HG03342 (cell line): ENCODE measurements around the gene SRCIN1.

Experiments
- ATAC-seq: cut with Tn5 transposase; IDR thresholded peaks from one replicate; pipeline ENCODE4 v1.9.1; 2021; ENCODE audit warnings: mild to moderate bottlenecking, moderate library complexity; ENCODE audit not compliant: unreplicated experiment

SRCIN1 gene

DNA sequence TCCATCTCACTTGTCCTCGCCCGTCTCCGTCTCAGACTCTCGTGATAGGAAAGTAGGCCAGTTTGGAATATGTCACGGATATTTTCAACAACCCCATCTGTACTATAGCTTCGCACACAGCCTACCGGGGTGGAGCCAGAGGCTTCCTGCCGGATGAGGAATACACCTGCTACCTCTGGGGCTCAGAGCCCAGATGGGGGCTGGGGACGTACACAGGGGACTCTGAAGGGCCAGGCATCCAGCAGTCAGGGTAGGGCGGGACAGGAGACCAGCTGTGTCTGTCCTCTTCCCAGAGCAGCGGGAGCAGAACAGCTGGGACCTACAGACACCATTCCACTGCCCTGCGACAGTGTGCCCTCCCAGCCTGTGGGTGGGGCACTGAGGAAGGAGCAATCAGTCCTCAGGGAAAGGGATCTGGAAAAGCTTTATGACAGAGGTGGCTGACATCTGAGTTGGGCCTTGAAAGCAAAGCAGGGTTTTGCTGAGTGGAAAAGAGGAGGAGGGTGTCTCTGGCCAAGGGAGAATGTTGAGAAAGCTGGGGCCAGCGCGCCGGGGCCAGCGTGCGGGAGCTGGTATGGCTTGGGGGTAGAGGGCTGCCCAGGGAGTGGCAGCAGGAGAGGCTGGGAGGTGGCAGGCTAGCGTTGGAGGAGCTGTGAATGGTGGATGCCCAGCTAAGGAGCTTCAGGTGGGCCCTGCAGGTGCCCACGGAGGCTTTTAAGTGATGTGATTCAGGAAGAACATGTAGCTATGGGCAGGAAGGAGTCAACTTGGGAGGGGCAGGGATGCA is 11.5 kb upstream of the SRCIN1 start:
- no peak for ATAC-seq

DNA sequence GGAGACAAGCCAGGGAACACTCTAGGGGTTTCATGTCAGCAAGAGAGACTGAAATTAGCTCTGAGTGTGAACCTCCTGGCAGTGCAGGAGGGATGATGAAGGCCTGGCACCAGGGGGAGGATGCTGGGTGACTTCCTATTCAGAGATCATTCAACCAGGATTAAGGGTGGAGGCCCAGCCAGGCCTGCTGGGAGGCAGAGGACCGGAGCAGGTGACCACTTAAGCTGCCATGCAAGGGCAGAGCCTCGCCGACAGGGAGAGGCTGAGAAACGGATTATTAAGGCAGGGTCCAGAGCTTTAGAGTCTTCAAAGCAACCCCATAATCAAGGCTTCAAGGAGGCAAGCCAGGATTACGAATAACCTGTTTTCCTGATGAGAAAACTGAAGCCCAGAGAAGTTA is 10.6 kb upstream of the SRCIN1 start:
- no peak for ATAC-seq

DNA sequence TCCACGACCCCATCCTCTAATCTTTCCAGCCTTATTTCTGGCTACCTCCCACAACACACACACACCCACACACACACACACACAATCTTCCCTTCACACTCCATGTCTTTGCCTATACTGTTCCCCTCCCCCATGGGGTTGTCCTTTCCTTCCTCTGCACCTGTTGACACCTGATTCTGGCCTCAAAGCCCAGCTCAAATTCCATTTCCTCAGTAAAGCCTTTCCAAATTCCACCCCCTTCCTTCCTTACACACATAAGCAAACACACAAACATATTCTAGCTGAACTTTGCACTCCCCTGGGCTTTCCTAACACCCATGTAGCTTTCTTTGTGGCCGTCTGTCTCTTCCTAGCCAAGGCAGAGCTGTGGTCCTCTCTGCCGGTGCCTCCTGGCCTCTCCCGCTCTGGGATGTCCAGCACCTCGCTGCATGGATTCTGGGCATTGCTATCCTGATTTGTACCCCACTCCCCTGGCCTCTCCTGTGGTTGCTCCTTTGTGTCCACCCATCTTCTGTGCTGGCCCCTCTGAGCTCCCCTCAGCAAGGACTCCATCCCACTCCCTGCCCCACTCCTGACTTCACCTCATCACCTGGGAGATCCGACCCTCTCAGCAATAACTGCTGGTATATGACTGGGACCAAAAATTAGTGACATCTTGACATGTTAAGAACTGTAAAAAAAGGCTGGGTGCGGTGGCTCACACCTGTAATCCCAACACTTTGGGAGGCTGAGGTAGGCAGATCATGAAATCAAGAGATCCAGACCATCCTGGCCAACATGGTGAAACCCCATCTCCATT is 8.4 kb upstream of the SRCIN1 start:
- no peak for ATAC-seq

DNA sequence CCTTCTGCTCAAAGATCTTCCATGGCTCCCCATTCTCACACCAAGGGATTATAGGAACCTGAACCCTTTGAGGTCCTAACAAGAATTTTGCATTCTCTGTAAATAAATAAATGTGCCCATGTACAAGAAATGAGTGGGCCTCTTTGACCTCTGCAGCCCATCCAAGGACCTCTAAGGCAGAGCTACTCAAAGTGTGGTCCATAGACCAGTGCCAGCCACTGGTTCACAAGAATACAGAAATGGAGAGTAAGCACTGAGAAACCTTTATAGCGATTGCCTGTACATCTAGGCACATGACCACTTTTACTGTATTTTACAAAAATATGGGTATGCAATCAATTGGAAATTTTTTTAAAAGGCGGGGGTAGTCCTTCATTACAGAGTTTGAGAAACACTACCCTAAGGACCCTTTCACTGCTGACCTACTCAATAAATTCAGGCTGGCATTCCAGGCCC is 7.8 kb upstream of the SRCIN1 start:
- ATAC-seq = no peak

DNA sequence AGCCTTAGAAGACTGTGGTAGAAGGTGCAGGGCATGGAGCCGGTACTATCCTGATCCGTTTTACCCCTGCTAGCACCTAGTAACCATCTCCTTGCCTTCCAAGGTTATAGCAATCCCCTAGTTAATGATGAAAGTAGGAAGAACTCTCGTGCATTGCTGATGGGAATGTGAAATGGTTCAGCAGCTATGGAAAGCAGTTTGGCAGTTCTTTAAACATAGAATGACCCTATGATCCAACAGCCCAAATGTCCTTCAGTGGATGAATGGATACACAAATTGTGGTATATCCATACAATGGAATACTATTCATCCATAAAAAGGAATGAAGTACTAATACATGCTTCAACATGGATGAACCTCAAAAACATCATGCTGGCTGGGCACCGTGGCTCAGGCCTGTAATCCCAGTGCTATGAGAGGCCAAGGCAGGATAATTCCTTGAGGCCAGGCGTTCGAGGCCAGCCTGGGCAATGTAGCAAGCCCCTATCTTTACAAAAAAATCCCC is 6.2 kb upstream of the SRCIN1 start:
- no peak for ATAC-seq

DNA sequence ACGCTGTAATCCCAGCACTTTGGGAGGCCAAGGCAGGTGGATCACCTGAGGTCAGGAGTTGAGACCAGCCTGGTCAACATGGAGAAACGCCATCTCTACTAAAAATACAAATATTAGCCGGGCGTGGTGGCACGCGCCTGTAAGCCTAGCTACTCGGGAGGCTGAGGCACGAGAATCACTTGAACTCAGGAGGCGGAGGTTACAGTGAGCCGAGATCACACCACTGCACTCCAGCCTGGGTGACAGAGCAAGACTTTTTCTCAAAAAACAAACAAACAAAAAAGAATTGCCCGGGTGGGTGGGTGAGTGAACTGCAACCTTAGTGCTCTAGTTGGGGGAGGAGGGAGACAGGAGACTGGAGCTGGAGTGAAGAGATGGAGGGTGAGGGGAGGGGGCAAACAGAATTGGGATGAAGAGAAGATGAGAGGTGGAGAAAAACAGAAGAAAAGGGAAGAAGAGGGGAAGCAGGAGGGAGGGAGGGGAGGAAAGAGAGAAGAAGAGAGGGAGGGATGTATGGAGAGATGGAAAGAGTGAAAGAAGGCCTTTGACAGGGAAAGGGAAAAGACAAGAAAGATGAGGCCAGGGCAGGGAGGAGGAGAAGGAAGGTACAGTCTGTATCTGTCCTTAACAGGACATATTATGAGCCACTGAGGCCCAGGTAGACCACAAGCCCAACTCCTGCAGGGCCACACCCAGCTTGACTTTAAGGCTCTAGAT is 5.5 kb upstream of the SRCIN1 start:
- no peak for ATAC-seq

DNA sequence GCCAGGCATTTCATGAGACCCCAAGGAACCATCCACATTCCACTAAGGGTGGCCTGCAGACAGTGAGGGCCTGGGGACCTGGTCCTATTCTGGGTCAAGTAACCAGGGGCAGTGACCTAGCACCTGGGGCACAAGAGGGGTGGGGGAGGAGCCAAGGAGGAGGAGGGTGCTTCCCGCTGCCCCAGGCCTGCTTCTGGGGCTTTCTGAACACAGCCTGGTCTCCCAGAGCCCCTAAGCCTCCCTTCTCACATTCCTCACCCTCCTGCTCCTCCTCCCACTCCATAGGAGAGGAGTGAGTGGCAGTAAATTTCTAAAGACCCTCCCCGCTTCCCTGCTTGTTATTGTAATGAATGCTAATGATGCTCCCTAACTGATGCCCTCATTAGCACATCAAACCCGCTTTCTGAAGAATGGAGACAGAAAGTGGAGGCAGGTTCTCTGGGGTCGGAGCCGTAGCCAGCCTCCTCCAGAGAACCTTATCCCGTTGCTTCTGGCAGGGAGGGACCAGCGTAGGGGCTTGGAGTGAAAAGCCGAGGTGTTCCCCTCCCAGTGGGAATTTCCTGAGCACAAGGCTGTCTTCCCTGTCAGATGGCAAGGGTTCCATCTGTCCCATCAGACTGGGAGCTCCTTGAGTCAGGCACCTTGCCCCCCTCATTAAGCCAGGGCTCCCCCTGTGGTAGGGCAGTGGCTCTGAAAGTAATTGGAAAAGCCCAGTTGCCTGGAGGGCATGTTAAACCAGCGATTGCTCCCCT is 3.7 kb upstream of the SRCIN1 start:
- no peak for ATAC-seq

DNA sequence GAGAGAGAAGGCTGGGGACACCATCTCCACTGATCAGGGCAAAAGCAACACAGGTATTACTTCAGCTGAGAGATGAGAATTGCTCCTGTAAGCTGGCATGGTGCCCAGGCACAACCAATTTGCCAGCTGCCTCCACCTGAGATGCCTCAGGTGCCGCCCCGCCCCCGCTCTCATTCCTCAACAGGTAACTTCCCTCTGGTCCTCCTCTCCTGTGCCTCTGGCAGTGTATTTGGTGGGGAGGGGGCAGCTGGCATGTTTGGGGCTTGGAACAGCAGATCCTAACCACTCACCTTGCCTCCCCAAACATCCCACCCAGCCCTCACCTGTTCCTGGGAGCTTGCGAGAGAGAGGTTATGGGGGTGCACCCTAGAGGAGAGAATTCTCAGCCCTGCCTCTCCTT is 2.9 kb upstream of the SRCIN1 start:
- no peak for ATAC-seq

DNA sequence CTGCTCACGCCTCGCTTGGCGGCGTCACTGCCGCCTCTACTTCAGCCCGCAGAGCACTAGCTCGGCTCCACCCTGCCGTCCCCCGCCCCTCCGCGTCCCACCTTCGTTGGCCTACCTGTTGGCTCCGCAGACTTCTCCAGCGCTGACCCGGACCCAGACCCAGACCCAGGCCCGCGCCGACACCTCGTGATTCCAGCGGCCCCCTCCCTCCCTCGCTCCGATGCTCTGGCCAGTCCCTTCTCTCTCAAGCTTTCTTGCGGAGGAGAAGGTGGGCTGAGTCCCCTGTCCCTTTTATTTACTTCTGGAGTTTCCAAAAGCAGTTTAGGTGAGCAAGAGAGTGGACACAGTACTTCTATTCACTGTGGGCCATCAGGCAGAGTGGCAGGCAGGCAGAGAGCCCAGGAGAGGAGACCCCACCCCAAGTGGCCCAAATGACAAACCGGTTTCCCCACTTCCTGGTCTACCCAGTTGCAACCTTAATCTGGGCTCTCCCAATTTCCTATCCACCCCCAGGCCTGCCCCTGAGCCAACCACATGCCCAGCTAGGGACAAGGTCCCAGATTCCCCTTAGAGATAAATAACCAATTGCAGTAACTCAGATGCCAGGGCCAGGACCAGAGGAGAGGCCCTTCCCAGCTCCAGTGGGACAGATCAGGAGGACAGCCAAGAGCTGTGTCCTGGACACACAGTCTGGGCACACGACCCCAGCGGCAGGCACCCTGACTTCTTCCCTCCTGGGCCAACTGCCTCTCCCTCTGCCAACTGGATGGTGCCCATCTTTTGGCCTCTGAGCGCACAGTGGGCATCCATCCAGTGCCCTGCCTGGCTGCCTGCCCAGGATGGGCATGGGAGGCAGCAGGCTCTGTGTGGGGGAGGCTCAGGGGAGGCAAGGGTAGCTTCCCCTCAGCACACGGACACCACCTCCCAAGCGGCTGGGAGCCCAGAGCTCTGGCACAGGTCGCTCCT is 1.2 kb upstream of the SRCIN1 start:
- no peak for ATAC-seq

DNA sequence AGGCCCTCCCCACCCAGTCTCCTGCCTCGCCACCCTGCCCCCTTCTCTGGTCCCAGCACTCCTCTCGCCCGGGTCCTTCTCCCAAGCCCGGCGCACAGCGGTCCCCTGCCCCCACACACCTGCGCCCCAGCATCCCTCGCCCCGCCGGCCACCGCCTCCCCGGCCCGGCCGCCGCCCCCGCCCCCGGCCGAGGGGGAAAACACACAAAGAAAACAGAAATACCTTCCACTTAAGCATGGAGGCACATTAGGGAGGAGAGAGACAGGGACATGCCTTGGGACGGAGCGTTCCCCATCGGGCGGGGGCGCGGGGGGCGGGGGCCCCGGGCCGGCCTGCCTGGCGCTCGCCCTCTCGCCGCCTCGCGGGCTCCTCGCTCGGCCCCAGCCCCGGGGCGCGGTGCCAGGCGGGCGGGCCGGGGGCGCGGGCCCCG is 326 bp downstream of the SRCIN1 start:
- no peak for ATAC-seq

DNA sequence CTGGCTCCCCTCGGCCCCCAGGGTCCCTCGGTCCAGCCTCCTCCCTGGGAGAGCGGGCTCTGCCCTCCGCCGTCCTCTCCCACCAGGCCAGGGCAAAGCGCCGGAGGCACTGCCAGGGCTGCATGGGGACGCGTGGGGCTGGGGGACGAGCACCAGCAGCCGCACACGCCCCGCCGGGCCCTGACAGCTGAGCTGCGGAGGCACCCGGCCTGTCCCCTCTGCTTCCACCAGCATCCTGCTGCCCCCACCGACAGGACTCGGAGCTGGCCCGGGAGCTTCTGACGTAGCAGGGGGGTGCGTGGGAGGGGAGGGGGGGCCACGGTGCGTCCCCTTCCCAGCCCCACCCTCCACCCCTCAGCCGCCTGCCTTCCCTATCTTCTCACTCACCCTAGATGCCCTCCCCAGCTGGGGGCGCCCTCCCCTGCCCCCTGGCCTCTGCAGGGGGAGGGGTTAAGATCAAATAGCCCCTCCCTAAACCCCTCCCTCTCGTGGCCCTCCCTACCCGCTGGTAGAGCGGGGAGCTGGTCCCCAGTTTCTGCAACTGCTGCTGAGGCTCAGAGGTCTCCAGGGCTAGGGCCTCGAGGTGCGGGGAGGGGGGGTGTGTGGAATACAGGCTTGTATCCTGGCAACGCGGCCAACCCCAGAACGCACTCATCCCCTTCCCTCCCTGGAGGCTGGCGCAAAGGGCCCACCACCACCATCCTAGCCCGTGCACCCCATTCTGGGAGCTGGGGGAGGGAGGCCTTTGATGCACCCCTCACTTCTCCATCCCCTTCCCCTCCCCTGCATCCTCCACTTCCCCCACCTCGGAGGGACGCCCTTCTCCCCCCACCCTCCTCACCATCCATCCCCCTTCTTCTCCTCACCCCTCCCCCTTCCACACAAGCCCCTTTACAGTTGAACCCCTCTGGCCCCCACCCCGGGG is 1.0 kb downstream of the SRCIN1 start:
- no peak for ATAC-seq

DNA sequence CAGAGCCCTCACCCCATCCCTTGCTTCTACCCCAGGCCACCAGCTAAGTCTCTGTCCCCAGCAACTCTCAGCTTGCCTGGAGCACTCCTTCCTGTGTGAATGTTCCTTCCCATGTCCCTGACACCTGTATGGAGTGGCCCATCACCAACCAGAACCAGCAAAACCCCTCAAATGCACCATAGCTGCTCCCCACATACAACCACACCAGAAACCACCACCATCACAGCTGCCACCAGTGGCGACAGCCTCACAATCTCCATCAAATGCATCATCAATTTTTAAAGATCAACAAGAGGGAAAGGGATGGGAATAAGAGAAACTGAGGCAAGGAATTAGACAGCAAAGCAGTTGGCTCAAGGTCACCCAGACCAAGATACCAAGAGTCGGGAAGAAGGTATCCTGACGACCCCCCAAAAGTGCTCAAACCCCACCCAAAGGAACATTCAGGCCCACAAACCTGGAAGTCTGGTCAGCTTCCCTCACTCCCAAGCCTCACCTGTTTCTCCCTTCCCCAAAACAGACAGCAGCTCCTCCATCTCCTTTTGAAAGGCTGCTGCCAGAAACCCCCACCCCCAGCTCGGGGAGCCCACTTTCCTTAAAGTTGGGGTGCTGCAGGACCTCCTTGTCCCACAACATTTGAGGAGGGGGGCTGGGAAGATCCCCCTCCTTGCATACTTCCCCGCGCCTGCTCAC is 1.8 kb downstream of the SRCIN1 start:
- no peak for ATAC-seq

DNA sequence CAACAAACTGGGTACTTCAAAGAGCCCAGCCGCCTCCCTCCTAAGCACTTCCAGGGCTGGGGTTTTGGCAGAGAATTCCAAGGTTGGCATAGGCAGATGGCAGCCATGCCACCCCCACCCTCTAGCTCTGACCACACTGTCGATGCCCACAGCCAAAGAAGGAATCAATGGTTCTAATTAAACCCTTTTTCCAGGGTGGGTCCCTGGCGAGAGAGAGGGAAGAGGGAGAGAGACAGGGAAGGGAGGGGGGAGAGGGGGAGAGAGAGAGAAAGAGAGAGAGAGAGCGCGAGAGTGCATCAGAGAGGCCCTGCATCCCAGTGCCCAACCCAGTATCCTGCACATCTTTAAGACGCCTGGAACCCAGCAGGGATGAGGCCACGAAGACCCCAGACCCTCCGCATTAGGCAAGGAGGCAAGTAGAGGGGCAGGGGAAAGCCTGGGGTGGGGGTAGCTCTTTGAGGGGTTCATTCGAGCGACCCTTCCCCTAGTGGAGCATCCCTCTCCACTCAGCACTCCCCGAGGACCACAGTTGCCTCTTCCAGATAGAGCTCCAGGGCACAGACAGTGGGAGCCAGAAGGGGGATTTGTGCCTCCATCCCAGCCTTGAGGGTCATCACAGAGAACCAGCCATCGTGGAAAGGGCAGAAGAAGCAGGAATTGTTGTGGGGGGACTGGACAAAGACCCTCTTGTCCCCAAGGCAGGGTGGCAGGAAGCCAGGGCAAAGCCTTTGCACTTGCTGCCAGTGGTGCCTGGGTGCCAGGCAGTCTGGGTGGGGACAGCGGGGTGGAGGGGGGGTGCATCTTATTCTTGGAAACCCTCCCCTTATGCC is 2.6 kb downstream of the SRCIN1 start:
- ATAC-seq = no peak

DNA sequence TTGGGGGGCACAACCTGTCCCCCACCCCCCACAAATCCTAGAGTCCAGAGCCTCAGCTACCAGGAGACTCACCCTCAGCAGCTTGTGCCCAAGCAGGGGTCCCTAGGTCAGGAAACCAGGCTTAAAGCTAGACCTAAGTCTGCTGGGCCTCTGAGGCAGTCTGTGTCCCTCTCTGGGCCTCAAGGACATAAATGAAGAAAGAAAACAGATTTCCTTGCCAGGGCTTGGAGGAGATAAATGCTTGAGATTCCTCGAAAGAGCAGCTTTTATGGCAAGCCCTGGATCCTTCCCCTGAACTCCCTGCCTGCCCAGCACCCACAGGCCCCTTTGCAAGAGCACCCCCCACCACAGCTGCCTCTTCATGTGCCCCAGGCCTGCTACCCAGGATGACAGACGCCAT is 3.3 kb downstream of the SRCIN1 start:
- ATAC-seq = no peak

DNA sequence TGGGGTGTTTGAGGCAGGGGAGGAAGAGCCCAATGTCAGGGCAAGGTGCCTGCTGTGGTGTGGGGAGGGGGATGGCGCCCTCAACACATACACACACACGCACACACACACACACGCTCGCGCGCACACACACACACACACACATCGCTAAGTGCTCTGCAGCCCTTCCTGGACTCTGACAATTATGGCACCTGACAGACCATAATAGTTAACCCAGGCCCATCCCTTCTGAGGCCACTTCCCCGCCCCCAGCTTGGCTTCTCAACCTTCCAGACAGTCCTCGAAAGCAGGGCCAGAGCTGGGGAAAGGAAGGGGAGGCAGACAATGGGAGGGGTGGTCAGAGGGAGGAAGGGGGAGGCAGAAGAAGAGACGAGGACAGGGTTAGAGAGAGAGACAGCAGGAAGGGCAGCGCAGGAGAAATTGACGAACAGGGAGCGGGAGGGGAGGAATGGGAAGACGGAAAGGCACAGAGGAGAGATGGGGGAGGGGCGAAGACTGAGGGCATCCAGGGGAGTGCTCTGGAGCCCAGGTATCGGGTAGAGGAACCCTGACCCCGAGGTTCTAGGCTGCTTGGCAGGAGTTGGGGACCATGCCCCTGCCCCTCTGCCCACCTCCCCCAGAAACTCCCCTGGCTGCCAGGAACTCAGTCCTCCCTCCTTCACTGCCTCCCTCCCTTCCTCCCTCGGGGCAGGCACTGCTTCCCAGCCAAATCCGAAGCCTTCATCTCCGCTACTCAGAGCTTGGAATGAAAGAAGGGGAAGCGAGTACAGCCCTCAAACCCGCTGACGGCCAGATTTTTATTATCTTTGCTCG is 4.0 kb downstream of the SRCIN1 start:
- no peak for ATAC-seq

DNA sequence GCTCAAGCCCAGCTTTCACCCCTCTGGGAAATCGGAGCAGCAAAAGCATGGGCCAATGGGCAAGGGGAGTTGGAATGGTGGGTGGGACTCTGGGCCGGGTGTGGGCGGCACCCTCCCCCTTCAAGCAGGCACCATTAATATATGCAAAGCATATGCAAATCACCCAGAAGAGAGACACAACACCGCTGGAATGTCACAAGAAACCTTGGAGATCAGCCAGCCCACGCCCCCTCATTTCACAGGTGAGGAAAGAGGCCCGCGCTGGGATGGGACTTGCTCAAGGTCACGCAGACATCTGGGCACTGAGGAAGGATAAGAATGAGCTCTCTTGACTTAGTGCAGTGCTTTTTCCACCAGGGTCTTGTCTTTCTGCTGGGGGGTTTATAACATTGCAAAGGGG is 4.8 kb downstream of the SRCIN1 start:
- ATAC-seq = no peak
